Sigmoid colon (tissue), 7 donors: Measurements from ENCODE around the gene SP8. TPM values are rescaled to one million over a fixed set of nuclear protein-coding genes. Genes with fewer than 3 reads are reported as not detected.

Experiments
- DNase-seq: peaks from one replicate; pipeline ENCODE4 v3.0.0-alpha.2; 2019
- H3K27ac ChIP-seq, 4 donors: fragments of 200-600 bp; sonication (generic); one replicate each; pipeline ENCODE4 v1.5.1; 2016 to 2019; ENCODE audit warnings: mild to moderate bottlenecking in 1 of 4
- H3K27me3 ChIP-seq, 3 donors: fragments of 200-600 bp; sonication (generic); one replicate each; pipeline ENCODE4 v1.5.1; 2019; ENCODE audit warnings: mild to moderate bottlenecking in 1 of 3
- H3K36me3 ChIP-seq, 4 donors: fragments of 200-600 bp; sonication (generic); one replicate each; pipeline ENCODE4 v1.5.1; 2016 to 2019
- H3K4me1 ChIP-seq, 4 donors: fragments of 200-600 bp; sonication (generic); one replicate each; pipeline ENCODE4 v1.5.1; 2017 to 2019
- H3K4me3 ChIP-seq, 4 donors: fragments of 200-600 bp; sonication (generic); one replicate each; pipeline ENCODE4 v1.5.1; 2017 to 2019; ENCODE audit warnings: mild to moderate bottlenecking in 2 of 4, moderate library complexity in 1 of 4
- H3K9me3 ChIP-seq, 4 donors: fragments of 200-600 bp in 3 of 4; sonication (generic) in 3 of 4; one replicate each; pipeline versions ENCODE4 v1.5.1 to v1.6.1; 2013 to 2019
- CTCF ChIP-seq, 4 experiments: fragments of 450-650 bp in 3 of 4; fragments of 200-600 bp in 1 of 4; IDR thresholded peaks; one replicate each; pipeline ENCODE4 v1.5.1; 2016 to 2019; ENCODE audit warnings: antibody characterized with exemption in 4 of 4, mild to moderate bottlenecking in 3 of 4, moderate library complexity in 2 of 4
- EP300 ChIP-seq, 4 donors: sonication (generic); formaldehyde crosslinking; IDR thresholded peaks; one replicate each; pipeline ENCODE4 v1.6.1; 2017; ENCODE audit warnings: antibody characterized with exemption in 4 of 4
- POLR2A ChIP-seq, 2 donors: fragments of 450-650 bp; IDR thresholded peaks; one replicate each; pipeline ENCODE4 v1.6.1; 2016; ENCODE audit warnings: antibody characterized with exemption in 2 of 2, mild to moderate bottlenecking in 2 of 2, moderate library complexity in 2 of 2
- POLR2AphosphoS5 ChIP-seq, 4 donors: sonication (generic); formaldehyde crosslinking; IDR thresholded peaks; one replicate each; pipeline ENCODE4 v1.6.1; 2017; ENCODE audit warnings: antibody characterized with exemption in 4 of 4
- WGBS, 2 donors: extraction: QIAGEN DNeasy Blood & Tissue Kit; methylation state at CpG; one replicate each; pipeline ENCODE4 v1.1.7; 2013; 5-methylcytosine and 5-hydroxymethylcytosine counted together
- intact Hi-C: fragments of 100-400 bp; cut with DNase I; formaldehyde crosslinking; loops from one replicate; pipeline ENCODE4 v1.15.1; 2023
- polyA plus RNA-seq, 3 donors: library from polyadenylated mRNA; stranded (reverse); fragments of 200-250 nt; gene quantifications; one replicate each; pipeline ENCODE4 v1.2.3, GENCODE V29; 2013
- total RNA-seq, 4 donors: library from RNA; depleted of rRNA; stranded (reverse); fragments of >200 nt; gene quantifications; one replicate each; pipeline ENCODE4 v1.1.0, GENCODE V29; 2016
- donor health status: healthy with polysubstance abuse.
- donor health status: Bipolar disorder and iron deficiency.
- donor health status: healthy.

SP8 gene
- total and polyA plus RNA-seq, 7 donors, result not detected

GRCh38 chr7:20779041-20779440 is 7.6 kb downstream of the SP8 start:
- TF ChIP-seq EP300 (IDR thresholded peaks at IDR 0.05) (no peak), POLR2A (IDR thresholded peaks at IDR 0.05) (no peak), CTCF (IDR thresholded peaks at IDR 0.05) (no peak), POLR2AphosphoS5 (IDR thresholded peaks at IDR 0.05) (no peak)
- Histone ChIP-seq H3K27ac (no peak overlapping the region), H3K4me1 (peaks cover 0 to 15% (median 14%) of the 10 kb centered on the region in 4 donors), H3K4me3 (no peak overlapping the region), H3K27me3 (peaks cover 44 to 99% (median 92%) of the 10 kb centered on the region in 3 donors), H3K9me3 (no peaks in the 10 kb centered on the region), H3K36me3 (no peaks in the 10 kb centered on the region)
- 28 to 65% methylated on average over 16 of the region's 16 CpGs for WGBS, 2 donors
- no peak for DNase-seq
- intact Hi-C loops, result loop anchor here (5.0 kb wide), 2 partner anchors 728 to 1303 kb away; no protein-coding TSS in a partner anchor

GRCh38 chr7:20778063-20778721 is 8.5 kb downstream of the SP8 start:
- intact Hi-C loops, result loop anchor here (5.0 kb wide), 2 partner anchors 729 to 1304 kb away; no protein-coding TSS in a partner anchor
- H3K36me3 ChIP-seq, result no peaks in the 10 kb centered on the region
- H3K27me3 ChIP-seq, result peaks cover 37 to 99% (median 84%) of the 10 kb centered on the region in 3 donors
- no peak for DNase-seq
- no peak overlapping the region for H3K27ac ChIP-seq
- peaks cover 0 to 12% (median 11%) of the 10 kb centered on the region in 4 donors for H3K4me1 ChIP-seq
- TF ChIP-seq POLR2A (IDR thresholded peaks at IDR 0.05) (no peak), CTCF (IDR thresholded peaks at IDR 0.05) (peak in 1 of 4 experiments; percentile 56), POLR2AphosphoS5 (IDR thresholded peaks at IDR 0.05) (no peak)
- no peaks in the 10 kb centered on the region for H3K9me3 ChIP-seq
- 3 to 5% methylated on average over 63 of the region's 63 CpGs for WGBS, 2 donors
- H3K4me3 ChIP-seq, result peak overlapping the region in 3 of 4 donors; percentile 6 to 31 (median 31)

GRCh38 chr7:20777377-20778062 is 9.2 kb downstream of the SP8 start:
- 7 to 8% methylated on average over 30 of the region's 30 CpGs for WGBS, 2 donors
- DNase-seq, result no peak
- H3K9me3 ChIP-seq, result no peaks in the 10 kb centered on the region
- TF ChIP-seq EP300 (IDR thresholded peaks at IDR 0.05) (no peak), CTCF (IDR thresholded peaks at IDR 0.05) (no peak), POLR2A (IDR thresholded peaks at IDR 0.05) (no peak), POLR2AphosphoS5 (IDR thresholded peaks at IDR 0.05) (no peak)
- H3K36me3 ChIP-seq, result no peaks in the 10 kb centered on the region
- no peak overlapping the region for H3K27ac ChIP-seq
- intact Hi-C loops, result loop anchor here (5.0 kb wide), 2 partner anchors 730 to 1305 kb away; no protein-coding TSS in a partner anchor
- H3K4me3 ChIP-seq, result peak overlapping the region in 3 of 4 donors; percentile 6 to 31 (median 31)
- H3K27me3 ChIP-seq, result peaks cover 36 to 99% (median 77%) of the 10 kb centered on the region in 3 donors
- H3K4me1 ChIP-seq, result peaks cover 0 to 12% (median 11%) of the 10 kb centered on the region in 4 donors

- H3K36me3 ChIP-seq, result no peaks in the 10 kb centered on the region
- WGBS, 2 donors, result 20 to 35% methylated on average over 10 of the region's 10 CpGs
- H3K27ac ChIP-seq, result no peak overlapping the region
- H3K9me3 ChIP-seq, result no peaks in the 10 kb centered on the region
- intact Hi-C loops, result loop anchor here (5.0 kb wide), 2 partner anchors 730 to 1305 kb away; no protein-coding TSS in a partner anchor
- no peak overlapping the region for H3K4me3 ChIP-seq
- no peak for DNase-seq
- peaks cover 35 to 96% (median 71%) of the 10 kb centered on the region in 3 donors for H3K27me3 ChIP-seq
- TF ChIP-seq CTCF (IDR thresholded peaks at IDR 0.05), result no peak
- TF ChIP-seq POLR2AphosphoS5 (IDR thresholded peaks at IDR 0.05), result no peak
- no peak for TF ChIP-seq POLR2A (IDR thresholded peaks at IDR 0.05)
- TF ChIP-seq EP300 (IDR thresholded peaks at IDR 0.05), result no peak
- peaks cover 0 to 12% (median 11%) of the 10 kb centered on the region in 4 donors for H3K4me1 ChIP-seq
These were observed 9.7 kb downstream of the SP8 start for GRCh38 chr7:20776942-20777341.
